ENCODE measurements around the gene ACOT8.

DNA sequence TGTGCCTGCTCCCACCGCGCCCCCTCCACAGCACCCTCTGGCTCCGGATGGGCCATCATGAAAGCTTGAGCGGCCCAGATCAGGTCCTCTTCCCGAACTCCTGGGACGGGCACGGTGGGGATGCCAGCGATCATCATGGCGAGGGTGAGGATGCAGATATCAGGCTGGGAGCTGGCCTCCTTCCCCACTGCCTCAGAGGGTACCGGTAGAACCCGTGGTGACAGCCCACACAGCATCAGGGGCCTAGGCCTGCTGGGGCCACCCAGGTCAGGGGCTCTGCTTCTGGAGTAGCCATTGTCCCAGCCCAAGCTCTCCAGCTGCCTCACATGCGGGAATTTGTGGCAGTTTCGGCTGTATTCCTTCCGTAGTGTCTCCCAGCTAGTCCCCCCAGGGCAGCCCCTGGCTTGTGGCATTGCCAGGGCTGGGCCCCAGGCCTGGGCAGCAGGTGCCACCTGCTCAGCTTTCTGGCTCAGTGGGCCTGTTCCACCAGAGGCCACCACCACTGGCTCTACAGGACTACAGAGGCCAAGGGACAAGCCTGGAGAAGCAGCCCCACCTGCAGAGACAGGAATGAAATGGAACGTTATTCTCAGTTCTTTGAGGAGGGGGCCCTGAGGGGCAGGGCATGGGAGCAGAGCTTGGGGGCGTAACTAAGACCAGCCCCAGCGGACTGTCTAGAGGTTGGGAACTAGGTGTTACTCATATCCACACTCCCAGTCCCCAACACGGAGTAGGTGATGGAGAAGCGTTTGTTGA, 29.6 kb upstream of the ACOT8 start:
- no peak for TF ChIP-seq POLR2A (IDR thresholded peaks at IDR 0.05; ENCODE audit: extremely low read depth, insufficient read length)
- TF ChIP-seq, protein P1, sequence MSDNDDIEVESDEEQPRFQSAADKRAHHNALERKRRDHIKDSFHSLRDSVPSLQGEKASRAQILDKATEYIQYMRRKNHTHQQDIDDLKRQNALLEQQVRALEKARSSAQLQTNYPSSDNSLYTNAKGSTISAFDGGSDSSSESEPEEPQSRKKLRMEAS (IDR thresholded peaks at IDR 0.05; ENCODE audit: low read depth, low read length): no peak
